GM23338 (cell line): ENCODE data around the gene MICAL3. TPM values are rescaled to one million over a fixed set of nuclear protein-coding genes. Genes with fewer than 3 reads are reported as not detected.

Source experiments
- ATAC-seq: fragments of 200-7000 bp; cut with Tn5 transposase; 3 replicates; pipeline ENCODE4 v1.9.1; 2020
- DNase-seq: peaks from one replicate; pipeline ENCODE4 v3.0.0-alpha.2; 2015; ENCODE audit warnings: low spot score
- H2AFZ ChIP-seq: fragments of 200-600 bp; sonication (generic); 2 replicates; pipeline ENCODE4 v1.8.0; 2016; ENCODE audit warnings: antibody characterized with exemption, mild to moderate bottlenecking, moderate library complexity
- H3F3A ChIP-seq: fragments of 200-600 bp; sonication (generic); replicated peaks from 2 replicates; pipeline ENCODE4 v1.8.0; 2017; ENCODE audit warnings: antibody characterized with exemption, mixed run types, low read depth
- H3K27ac ChIP-seq: fragments of 200-600 bp; sonication (generic); 2 replicates; pipeline ENCODE4 v1.6.1; 2016; ENCODE audit warnings: low read depth
- H3K27me3 ChIP-seq: fragments of 200-600 bp; sonication (generic); 2 replicates; pipeline ENCODE4 v1.8.0; 2016; ENCODE audit warnings: mild to moderate bottlenecking, mixed run types, moderate library complexity; ENCODE audit not compliant: insufficient read depth
- H3K36me3 ChIP-seq: fragments of 200-600 bp; sonication (generic); 2 replicates; pipeline ENCODE4 v1.8.0; 2016; ENCODE audit warnings: mild to moderate bottlenecking; ENCODE audit not compliant: insufficient read depth
- H3K4me1 ChIP-seq: fragments of 200-600 bp; sonication (generic); 2 replicates; pipeline ENCODE4 v1.8.0; 2016; ENCODE audit warnings: mild to moderate bottlenecking, moderate library complexity; ENCODE audit not compliant: insufficient read depth
- H3K4me2 ChIP-seq: fragments of 200-600 bp; sonication (generic); 2 replicates; pipeline ENCODE4 v1.7.1; 2017; ENCODE audit warnings: mixed run types
- H3K4me3 ChIP-seq: fragments of 200-600 bp; sonication (generic); 2 replicates; pipeline ENCODE4 v1.6.1; 2016; ENCODE audit warnings: mixed run types
- H3K79me2 ChIP-seq: fragments of 200-600 bp; sonication (generic); replicated peaks from 2 replicates; pipeline ENCODE4 v1.8.0; 2017; ENCODE audit warnings: mild to moderate bottlenecking; ENCODE audit not compliant: insufficient read depth
- H3K9me2 ChIP-seq: fragments of 200-600 bp; sonication (generic); 2 replicates; pipeline ENCODE4 v1.8.0; 2017; ENCODE audit not compliant: insufficient read depth
- H4K20me1 ChIP-seq: fragments of 200-600 bp; sonication (generic); replicated peaks from 2 replicates; pipeline ENCODE4 v1.8.0; 2017; ENCODE audit warnings: mild to moderate bottlenecking; ENCODE audit not compliant: insufficient read depth
- H3K27ac Mint-ChIP-seq: 2 replicates; pipeline ENCODE4 v1.8.0; 2020; ENCODE audit warnings: inconsistent platforms, mild to moderate bottlenecking, moderate library complexity, mixed read lengths
- H3K27me3 Mint-ChIP-seq: 3 replicates; pipeline ENCODE4 v1.8.0; 2022; ENCODE audit warnings: low read depth, mild to moderate bottlenecking, moderate library complexity, mixed read lengths, inconsistent platforms; ENCODE audit not compliant: insufficient read depth, poor library complexity
- H3K36me3 Mint-ChIP-seq: 3 replicates; pipeline ENCODE4 v1.8.0; 2021; ENCODE audit warnings: low read depth, mild to moderate bottlenecking, inconsistent platforms, moderate library complexity, mixed read lengths
- H3K4me1 Mint-ChIP-seq: 3 replicates; pipeline ENCODE4 v1.8.0; 2020; ENCODE audit warnings: mild to moderate bottlenecking, inconsistent platforms, mixed read lengths
- H3K4me3 Mint-ChIP-seq: 3 replicates; pipeline ENCODE4 v1.8.0; 2021; ENCODE audit warnings: moderate library complexity, mild to moderate bottlenecking, inconsistent platforms, mixed read lengths
- H3K9me3 Mint-ChIP-seq: 3 replicates; pipeline ENCODE4 v1.8.0; 2020; ENCODE audit warnings: moderate library complexity, mild to moderate bottlenecking, inconsistent platforms, mixed read lengths
- CTCF ChIP-seq, 2 experiments: fragments of 200-600 bp in 1 of 2; sonication (generic) in 1 of 2; conservative IDR thresholded peaks; 2 replicates each; pipeline versions ENCODE4 v1.5.1 to v1.6.1; 2016 to 2017; ENCODE audit warnings: antibody characterized with exemption in 2 of 2, low read depth in 2 of 2, mild to moderate bottlenecking in 2 of 2, moderate library complexity in 1 of 2
- ETS1 ChIP-seq: IDR thresholded peaks from 2 replicates; pipeline ENCODE4 v1.6.1; 2016; ENCODE audit warnings: antibody characterized with exemption
- EZH2phosphoT487 ChIP-seq: fragments of 200-600 bp; sonication (generic); IDR thresholded peaks from one replicate; pipeline ENCODE4 v1.8.1; 2018; ENCODE audit warnings: antibody characterized with exemption; ENCODE audit not compliant: unreplicated experiment
- JUNB ChIP-seq: IDR thresholded peaks from one replicate; pipeline ENCODE4 v1.6.1; 2016; ENCODE audit warnings: antibody characterized with exemption; ENCODE audit not compliant: unreplicated experiment
- NANOG ChIP-seq: IDR thresholded peaks from 2 replicates; pipeline ENCODE4 v1.6.1; 2016; ENCODE audit warnings: antibody characterized with exemption, borderline replicate concordance
- STAT1 ChIP-seq: IDR thresholded peaks from one replicate; pipeline ENCODE4 v1.6.1; 2016; ENCODE audit warnings: antibody characterized with exemption; ENCODE audit not compliant: unreplicated experiment
- ZNF114 ChIP-seq: fragments of 250-450 bp; sonication (Bioruptor Pico); IDR thresholded peaks from 2 replicates; pipeline ENCODE4 v1.5.0; 2020; ENCODE audit warnings: mild to moderate bottlenecking, moderate library complexity
- ZNF331 ChIP-seq: fragments of 250-450 bp; sonication (Bioruptor Pico); IDR thresholded peaks from 2 replicates; pipeline ENCODE4 v1.5.0; 2020; ENCODE audit warnings: low read depth, mild to moderate bottlenecking, moderate library complexity
- polyA plus RNA-seq: library from polyadenylated mRNA; unstranded; fragments of >200 nt; fragmentation: Nextera tagmentation; extraction: Ambion mirVana; gene quantifications from 2 replicates; pipeline ENCODE4 v1.2.1, GENCODE V29; 2016
- total RNA-seq: library from RNA; depleted of rRNA; stranded (reverse); fragments of >200 nt; shearing (Covaris generic); gene quantifications from 2 replicates; pipeline ENCODE4 v1.2.3, GENCODE V29; 2014

The MICAL3 gene
- total and polyA plus RNA-seq, 2 experiments from 2014 or later, result 10.1 to 33.9 TPM

DNA sequence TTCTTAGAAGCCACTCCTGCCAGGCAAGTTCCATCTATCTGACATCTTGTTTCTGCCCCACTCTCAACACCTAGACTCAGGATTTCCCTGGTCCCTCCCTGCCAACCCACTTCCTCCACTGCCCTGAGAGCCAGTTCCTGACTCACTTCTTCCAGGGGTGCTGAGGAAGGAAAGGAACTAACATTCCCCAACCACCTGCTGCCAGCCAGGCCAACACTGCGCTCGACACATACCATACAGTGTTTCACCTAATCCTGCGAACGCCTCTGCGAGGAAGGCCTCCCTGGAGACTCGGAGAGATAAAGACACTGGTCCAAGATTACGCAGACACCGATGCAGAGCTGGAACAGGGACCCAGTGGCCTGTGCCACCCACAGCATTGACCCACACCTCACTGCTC lies 40.2 kb downstream of the MICAL3 start:
- no peaks in the 10 kb centered on the region for H3K27me3 ChIP-seq
- H2AFZ ChIP-seq, result no peak overlapping the region
- H3K9me2 ChIP-seq, result no peaks in the 10 kb centered on the region
- Mint-ChIP-seq H3K27me3 (peaks cover 14% of the 10 kb centered on the region), H3K36me3 (no peaks in the 10 kb centered on the region; the same call in 2 of the 3 replicates), H3K27ac (no peak overlapping the region; the same call in 1 of the 2 replicates), H3K9me3 (no peaks in the 10 kb centered on the region), H3K4me1 (peaks cover 69% of the 10 kb centered on the region), H3K4me3 (no peak overlapping the region)
- ATAC-seq (no peak), DNase-seq (no peak)
- H3K4me3 ChIP-seq, result no peak overlapping the region
- H4K20me1 ChIP-seq, result peaks cover 55% of the 10 kb centered on the region
- no peak overlapping the region for H3K4me2 ChIP-seq
- TF ChIP-seq EZH2phosphoT487, result no peak
- no peak overlapping the region for H3K27ac ChIP-seq
- H3F3A ChIP-seq, result 0 out of 2 replicates have a peak, but pooled peaks cover 3% of the 10 kb centered on the region
- H3K36me3 ChIP-seq, result no peaks in the 10 kb centered on the region; the same call in 1 of the 2 replicates
- peaks cover 28% of the 10 kb centered on the region for H3K4me1 ChIP-seq
- H3K79me2 ChIP-seq, result peaks cover 88% of the 10 kb centered on the region

- H3K27me3 Mint-ChIP-seq, result peaks cover 6% of the 10 kb centered on the region
- peaks cover 3% of the 10 kb centered on the region; the same call in 1 of the 3 replicates for H3K36me3 Mint-ChIP-seq
- Histone ChIP-seq H4K20me1 (peaks cover 58% of the 10 kb centered on the region), H2AFZ (no peak overlapping the region), H3K27ac (peak overlapping the region; percentile 80; the same call in 1 of the 2 replicates), H3K4me2 (no peak overlapping the region), H3K36me3 (no peaks in the 10 kb centered on the region), H3F3A (0 out of 2 replicates have a peak, but pooled peaks cover 3% of the 10 kb centered on the region), H3K79me2 (peaks cover 88% of the 10 kb centered on the region), H3K4me3 (no peak overlapping the region), H3K9me2 (no peaks in the 10 kb centered on the region), H3K4me1 (peaks cover 28% of the 10 kb centered on the region), H3K27me3 (no peaks in the 10 kb centered on the region)
- DNase-seq (no peak), ATAC-seq (no peak)
- H3K4me3 Mint-ChIP-seq, result no peak overlapping the region
- H3K4me1 Mint-ChIP-seq, result peaks cover 61% of the 10 kb centered on the region
- TF ChIP-seq STAT1, result no peak
- no peak for TF ChIP-seq CTCF (conservative IDR thresholded peaks at IDR 0.05; ENCODE audit: low read depth in 2 of 2)
- no peak for TF ChIP-seq ETS1
- TF ChIP-seq ZNF331 (CRISPR knock-in tag), result no peak
- TF ChIP-seq ZNF114 (CRISPR knock-in tag), result no peak
- no peak for TF ChIP-seq JUNB
- no peak for TF ChIP-seq EZH2phosphoT487
- TF ChIP-seq NANOG, result no peak
- H3K27ac Mint-ChIP-seq, result peak overlapping the region; percentile 36; the same call in 1 of the 2 replicates
- H3K9me3 Mint-ChIP-seq, result no peaks in the 10 kb centered on the region
These were observed 41.7 kb downstream of the MICAL3 start for GRCh38 chr22:17982572-17983141.
